ENCODE measurements around the gene SERPIND1. TPM values are rescaled to one million over a fixed set of nuclear protein-coding genes. Genes with fewer than 3 reads are reported as not detected.

SERPIND1 gene
- total RNA-seq, 1 donor from 2014 or later: not detected

Other genes with a start within 250 kb of the SERPIND1 start
- 150 TPM for gene PI4KA, start 84.7 kb downstream of the SERPIND1 start, total RNA-seq
- gene SNAP29, start 84.9 kb downstream of the SERPIND1 start, total RNA-seq: 24.6 TPM
- 21.2 TPM for gene CRKL, start 143.3 kb downstream of the SERPIND1 start, total RNA-seq
- gene AIFM3, start 193.1 kb downstream of the SERPIND1 start, total RNA-seq: not detected
- gene LZTR1, start 208.2 kb downstream of the SERPIND1 start, total RNA-seq: 72.8 TPM
- gene THAP7, start 228.0 kb downstream of the SERPIND1 start, total RNA-seq: 37.9 TPM
- not detected for gene P2RX6, start 241.1 kb downstream of the SERPIND1 start, total RNA-seq